Measurements from ENCODE around the gene AR. TPM values are rescaled to one million over a fixed set of nuclear protein-coding genes. Genes with fewer than 3 reads are reported as not detected.

The AR gene
- total and polyA plus RNA-seq, 2 experiments from 2014 or later = 0.99 to 5.4 TPM

- Histone ChIP-seq H3K27me3 (no peaks in the 10 kb centered on the region), H3K4me2 (no peak overlapping the region), H3K27ac (no peak overlapping the region), H3K4me1 (ENCODE audit: insufficient read depth) (no peaks in the 10 kb centered on the region), H3K9me2 (replicated peaks; ENCODE audit: insufficient read depth) (no peaks in the 10 kb centered on the region), H3K79me2 (no peaks in the 10 kb centered on the region), H3K4me3 (no peak overlapping the region), H3K36me3 (replicated peaks; ENCODE audit: insufficient read depth, low read depth) (no peaks in the 10 kb centered on the region), H2AFZ (no peak overlapping the region), H3K9me3 (ENCODE audit: low read depth) (no peaks in the 10 kb centered on the region), H4K20me1 (ENCODE audit: insufficient read depth, poor library complexity, severe bottlenecking) (no peaks in the 10 kb centered on the region)
- DNase-seq (ENCODE audit: low spot score) = no peak
- WGBS (ENCODE audit: low lambda C conversion rate, missing lambda C conversion rate) = 92% methylated on average over 4 of the region's 4 CpGs
- TF ChIP-seq EZH2 (IDR thresholded peaks at IDR 0.05; ENCODE audit: borderline replicate concordance) (no peak), EZH2phosphoT487 (IDR thresholded peaks at IDR 0.05; ENCODE audit: low read depth, severe bottlenecking, unreplicated experiment) (no peak), CTCF (IDR thresholded peaks at IDR 0.05; ENCODE audit: poor library complexity) (no peak)
These were observed 173.8 kb downstream of the AR start for GRCh38 chrX:67717571-67717970.

GRCh38 chrX:67718926-67719325 lies 175.1 kb downstream of the AR start:
- Histone ChIP-seq H3K27ac (no peak overlapping the region), H2AFZ (no peak overlapping the region), H3K9me2 (replicated peaks; ENCODE audit: insufficient read depth) (no peaks in the 10 kb centered on the region), H4K20me1 (ENCODE audit: insufficient read depth, poor library complexity, severe bottlenecking) (no peaks in the 10 kb centered on the region), H3K27me3 (no peaks in the 10 kb centered on the region), H3K9me3 (ENCODE audit: low read depth) (no peaks in the 10 kb centered on the region), H3K79me2 (no peaks in the 10 kb centered on the region), H3K4me2 (no peak overlapping the region), H3K4me3 (no peak overlapping the region), H3K4me1 (ENCODE audit: insufficient read depth) (no peaks in the 10 kb centered on the region), H3K36me3 (replicated peaks; ENCODE audit: insufficient read depth, low read depth) (no peaks in the 10 kb centered on the region)
- DNase-seq (ENCODE audit: low spot score) = no peak
- TF ChIP-seq EZH2 (IDR thresholded peaks at IDR 0.05; ENCODE audit: borderline replicate concordance) (no peak), EZH2phosphoT487 (IDR thresholded peaks at IDR 0.05; ENCODE audit: low read depth, severe bottlenecking, unreplicated experiment) (no peak), CTCF (IDR thresholded peaks at IDR 0.05; ENCODE audit: poor library complexity) (no peak)
- 91% methylated on average over 4 of the region's 4 CpGs for WGBS (ENCODE audit: low lambda C conversion rate, missing lambda C conversion rate)

GRCh38 chrX:67720344-67720743 lies 176.5 kb downstream of the AR start:
- Histone ChIP-seq H3K9me3 (ENCODE audit: low read depth) (no peaks in the 10 kb centered on the region), H3K27me3 (no peaks in the 10 kb centered on the region), H3K4me3 (no peak overlapping the region), H3K36me3 (replicated peaks; ENCODE audit: insufficient read depth, low read depth) (no peaks in the 10 kb centered on the region), H3K9me2 (replicated peaks; ENCODE audit: insufficient read depth) (no peaks in the 10 kb centered on the region), H4K20me1 (ENCODE audit: insufficient read depth, poor library complexity, severe bottlenecking) (no peaks in the 10 kb centered on the region), H3K4me2 (no peak overlapping the region), H3K27ac (no peak overlapping the region), H2AFZ (no peak overlapping the region), H3K79me2 (no peaks in the 10 kb centered on the region), H3K4me1 (ENCODE audit: insufficient read depth) (no peaks in the 10 kb centered on the region)
- DNase-seq (ENCODE audit: low spot score) = no peak
- TF ChIP-seq EZH2 (IDR thresholded peaks at IDR 0.05; ENCODE audit: borderline replicate concordance) = no peak
- TF ChIP-seq EZH2phosphoT487 (IDR thresholded peaks at IDR 0.05; ENCODE audit: low read depth, severe bottlenecking, unreplicated experiment) = no peak
- TF ChIP-seq CTCF (IDR thresholded peaks at IDR 0.05; ENCODE audit: poor library complexity) = no peak

DNA sequence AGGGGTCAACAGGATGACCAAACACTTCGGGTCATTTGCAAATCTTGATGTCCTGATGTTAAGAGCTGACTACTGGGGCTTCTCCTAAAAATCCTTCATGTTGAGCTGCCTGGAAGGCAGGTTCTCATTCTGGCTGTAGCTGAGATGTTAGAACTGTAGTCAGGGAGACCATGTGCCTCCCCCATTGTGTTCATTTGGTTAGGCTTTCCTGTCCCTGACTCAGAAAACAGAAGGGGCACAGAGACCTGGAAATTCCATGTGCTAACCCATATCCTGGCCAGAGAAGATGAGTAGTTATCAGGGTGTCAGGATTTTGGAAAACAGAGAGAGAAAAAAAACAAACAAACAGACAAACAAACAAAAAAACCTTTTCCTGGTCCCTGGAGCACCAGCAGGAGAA lies 177.5 kb downstream of the AR start:
- no peaks in the 10 kb centered on the region for H3K79me2 ChIP-seq
- H3K27me3 ChIP-seq = no peaks in the 10 kb centered on the region
- H3K27ac ChIP-seq = no peak overlapping the region
- H2AFZ ChIP-seq = no peak overlapping the region
- DNase-seq (ENCODE audit: low spot score) = no peak
- TF ChIP-seq CTCF (IDR thresholded peaks at IDR 0.05; ENCODE audit: poor library complexity) (no peak), EZH2 (IDR thresholded peaks at IDR 0.05; ENCODE audit: borderline replicate concordance) (no peak), EZH2phosphoT487 (IDR thresholded peaks at IDR 0.05; ENCODE audit: low read depth, severe bottlenecking, unreplicated experiment) (no peak)
- no peaks in the 10 kb centered on the region for H4K20me1 ChIP-seq (ENCODE audit: insufficient read depth, poor library complexity, severe bottlenecking)
- 56% methylated on average over 1 of the region's 1 CpG for WGBS (ENCODE audit: low lambda C conversion rate, missing lambda C conversion rate)
- no peaks in the 10 kb centered on the region for H3K4me1 ChIP-seq (ENCODE audit: insufficient read depth)
- H3K4me2 ChIP-seq = no peak overlapping the region
- H3K9me2 ChIP-seq (replicated peaks; ENCODE audit: insufficient read depth) = no peaks in the 10 kb centered on the region
- H3K4me3 ChIP-seq = no peak overlapping the region
- no peaks in the 10 kb centered on the region for H3K9me3 ChIP-seq (ENCODE audit: low read depth)
- H3K36me3 ChIP-seq (replicated peaks; ENCODE audit: insufficient read depth, low read depth) = no peaks in the 10 kb centered on the region

All from hepatocyte (in vitro differentiated cells).